PC-3 (cell line): Measurements from ENCODE around the gene TM9SF3. TPM values are rescaled to one million over a fixed set of nuclear protein-coding genes. Genes with fewer than 3 reads are reported as not detected.
A peak's percentile ranks its signal among the peaks of the same experiment; 100 is the strongest.

Source experiments
- ATAC-seq: fragments of 200-7000 bp; cut with Tn5 transposase; 2 replicates; pipeline ENCODE4 v1.9.1; 2020; ENCODE audit warnings: mild to moderate bottlenecking, moderate library complexity
- BruUV-seq: library from RNA; stranded (reverse); fragments of 400-500 nt; replicated peaks from 2 replicates; lab custom pipeline; 2021; lab: Mats Ljungman, UMichigan
- CTCF ChIA-PET: fragments of 300-600 bp; sonication (Branson Sonifier 250); formaldehyde crosslinking; loops from one replicate; lab custom pipeline; 2022; ENCODE audit warnings: antibody characterized with exemption; lab: Charles Lee
- POLR2A ChIA-PET: fragments of 300-600 bp; sonication (Branson Sonifier 250); formaldehyde crosslinking; loops from one replicate; lab custom pipeline; 2022; ENCODE audit warnings: antibody characterized with exemption; ENCODE audit not compliant: unreplicated experiment; lab: Charles Lee
- DNase-seq: peaks from one replicate; pipeline ENCODE4 v3.0.0-alpha.2; 2015
- H2AFZ ChIP-seq: fragments of 300-600 bp; sonication (generic); 2 replicates; pipeline ENCODE4 v1.6.0; 2016; ENCODE audit warnings: antibody characterized with exemption, low read length
- H3F3A ChIP-seq: fragments of 300-600 bp; sonication (generic); one replicate; pipeline ENCODE4 v1.6.0; 2017; ENCODE audit warnings: antibody characterized with exemption, low read length, control low read depth, mild to moderate bottlenecking; ENCODE audit not compliant: unreplicated experiment
- H3K27ac ChIP-seq: fragments of 300-600 bp; sonication (generic); 2 replicates; pipeline ENCODE4 v1.5.1; 2016; ENCODE audit warnings: mild to moderate bottlenecking, low read length
- H3K27me3 ChIP-seq: fragments of 300-600 bp; sonication (generic); 2 replicates; pipeline ENCODE4 v1.6.1; 2016; ENCODE audit warnings: low read length, mixed read lengths
- H3K36me3 ChIP-seq: fragments of 300-600 bp; sonication (generic); 2 replicates; pipeline ENCODE4 v1.6.1; 2016; ENCODE audit warnings: low read depth, mixed run types, low read length, mixed read lengths
- H3K4me1 ChIP-seq: fragments of 300-600 bp; sonication (generic); 2 replicates; pipeline ENCODE4 v1.5.1; 2016; ENCODE audit warnings: low read length; ENCODE audit not compliant: insufficient read depth
- H3K4me2 ChIP-seq: fragments of 300-600 bp; sonication (generic); 2 replicates; pipeline ENCODE4 v1.6.0; 2016; ENCODE audit warnings: low read length
- H3K4me3 ChIP-seq: fragments of 300-600 bp; sonication (generic); 2 replicates; pipeline ENCODE4 v1.5.1; 2016; ENCODE audit warnings: mild to moderate bottlenecking, low read length, mixed read lengths
- H3K79me2 ChIP-seq: fragments of 300-600 bp; sonication (generic); 2 replicates; pipeline ENCODE4 v1.6.1; 2017; ENCODE audit warnings: low read length, mixed read lengths
- H3K9ac ChIP-seq: fragments of 300-600 bp; sonication (generic); 2 replicates; pipeline ENCODE4 v1.6.0; 2016; ENCODE audit warnings: mild to moderate bottlenecking, low read length
- H3K9me2 ChIP-seq: fragments of 300-600 bp; sonication (generic); replicated peaks from 2 replicates; pipeline ENCODE4 v1.6.1; 2016; ENCODE audit warnings: mixed run types, low read length, mixed read lengths
- H3K9me3 ChIP-seq: fragments of 300-600 bp; sonication (generic); 2 replicates; pipeline ENCODE4 v1.6.1; 2016; ENCODE audit warnings: low read length, mixed read lengths
- H4K20me1 ChIP-seq: fragments of 300-600 bp; sonication (generic); 2 replicates; pipeline ENCODE4 v1.6.1; 2016; ENCODE audit warnings: low read length, mixed read lengths
- CTCF ChIP-seq: fragments of 300-600 bp; sonication (generic); conservative IDR thresholded peaks from 2 replicates; pipeline ENCODE4 v1.5.1; 2017; ENCODE audit warnings: antibody characterized with exemption, low read depth, mild to moderate bottlenecking, low read length
- EZH2 ChIP-seq: fragments of 300-600 bp; sonication (generic); IDR thresholded peaks from one replicate; pipeline ENCODE4 v1.6.1; 2017; ENCODE audit warnings: antibody characterized with exemption, mild to moderate bottlenecking, low read length; ENCODE audit not compliant: unreplicated experiment
- EZH2phosphoT487 ChIP-seq: fragments of 300-600 bp; sonication (generic); IDR thresholded peaks from 2 replicates; pipeline ENCODE4 v1.6.1; 2018; ENCODE audit warnings: mild to moderate bottlenecking, antibody characterized with exemption, low read length, borderline replicate concordance
- intact Hi-C: fragments of 100-400 bp; cut with micrococcal nuclease; formaldehyde crosslinking; loops from 2 replicates; pipeline ENCODE4 v1.9.0; 2023
- total RNA-seq: library from RNA; depleted of rRNA; stranded (reverse); fragments of >200 nt; gene quantifications from 2 replicates; pipeline ENCODE4 v1.2.3, GENCODE V29; 2014

TM9SF3 gene
- total RNA-seq, 1 experiment from 2014 or later: 39.2 TPM

GRCh38 chr10:96587264-96588059 lies 650 bp upstream of the TM9SF3 start:
- H4K20me1 ChIP-seq: peaks cover 23% of the 10 kb centered on the region
- DNase-seq (peak; percentile 68), ATAC-seq (peak; percentile 60)
- no peaks in the 10 kb centered on the region for H3K9me2 ChIP-seq
- CTCF ChIA-PET: interaction anchor here (0.7 kb wide), 1 partner anchor 49 kb away, joined by 3 read pairs; no protein-coding TSS in a partner anchor
- no peaks in the 10 kb centered on the region for H3K36me3 ChIP-seq
- peaks cover 42% of the 10 kb centered on the region for H3K79me2 ChIP-seq
- peak overlapping the region; percentile 67 for H3K9ac ChIP-seq
- intact Hi-C loops: loop anchor here (1.0 to 5.0 kb wide), 2 partner anchors 45 to 245 kb away; partner anchors contain the start of gene LCOR
- H2AFZ ChIP-seq: peak overlapping the region; percentile 79
- TSS peak; percentile 84 for BruUV-seq
- peaks cover 19% of the 10 kb centered on the region; the same call in 1 of the 2 replicates for H3K4me1 ChIP-seq
- H3K4me2 ChIP-seq: peak overlapping the region; percentile 89
- TF ChIP-seq CTCF (no peak), EZH2phosphoT487 (0 out of 2 replicates have a peak, but pooled peaks have one; percentile 11), EZH2 (no peak)
- POLR2A ChIA-PET: interaction anchor here (0.6 kb wide), 1 partner anchor 182 kb away, joined by 6 read pairs; no protein-coding TSS in a partner anchor
- H3K9me3 ChIP-seq: no peaks in the 10 kb centered on the region
- H3K27ac ChIP-seq: peak overlapping the region; percentile 70
- H3K4me3 ChIP-seq: peak overlapping the region; percentile 87
- H3F3A ChIP-seq: no peaks in the 10 kb centered on the region
- no peaks in the 10 kb centered on the region for H3K27me3 ChIP-seq

- BruUV-seq: TSS peak; percentile 38
- peak overlapping the region; percentile 51 for H3K27ac ChIP-seq
- H2AFZ ChIP-seq: peak overlapping the region; percentile 56
- POLR2A ChIA-PET: no interaction called here
- intact Hi-C loops: loop anchor here (5.0 kb wide), 1 partner anchor 46 kb away; no protein-coding TSS in a partner anchor
- peaks cover 19% of the 10 kb centered on the region; the same call in 1 of the 2 replicates for H3K4me1 ChIP-seq
- peaks cover 37% of the 10 kb centered on the region for H4K20me1 ChIP-seq
- H3K27me3 ChIP-seq: no peaks in the 10 kb centered on the region
- H3F3A ChIP-seq: no peaks in the 10 kb centered on the region
- peaks cover 58% of the 10 kb centered on the region for H3K79me2 ChIP-seq
- peak overlapping the region; percentile 78 for H3K9ac ChIP-seq
- TF ChIP-seq CTCF: no peak
- TF ChIP-seq EZH2: no peak
- no peak for TF ChIP-seq EZH2phosphoT487
- no peaks in the 10 kb centered on the region for H3K9me3 ChIP-seq
- no peaks in the 10 kb centered on the region for H3K36me3 ChIP-seq
- peak overlapping the region; percentile 87 for H3K4me3 ChIP-seq
- H3K9me2 ChIP-seq: no peaks in the 10 kb centered on the region
- CTCF ChIA-PET: no interaction called here
- peak overlapping the region; percentile 92 for H3K4me2 ChIP-seq
- peak; percentile 8 for ATAC-seq
- DNase-seq: peak; percentile 6
These were observed 935 bp downstream of the TM9SF3 start for GRCh38 chr10:96585736-96586418.
